Measurements from ENCODE around the gene LMLN.

DNA sequence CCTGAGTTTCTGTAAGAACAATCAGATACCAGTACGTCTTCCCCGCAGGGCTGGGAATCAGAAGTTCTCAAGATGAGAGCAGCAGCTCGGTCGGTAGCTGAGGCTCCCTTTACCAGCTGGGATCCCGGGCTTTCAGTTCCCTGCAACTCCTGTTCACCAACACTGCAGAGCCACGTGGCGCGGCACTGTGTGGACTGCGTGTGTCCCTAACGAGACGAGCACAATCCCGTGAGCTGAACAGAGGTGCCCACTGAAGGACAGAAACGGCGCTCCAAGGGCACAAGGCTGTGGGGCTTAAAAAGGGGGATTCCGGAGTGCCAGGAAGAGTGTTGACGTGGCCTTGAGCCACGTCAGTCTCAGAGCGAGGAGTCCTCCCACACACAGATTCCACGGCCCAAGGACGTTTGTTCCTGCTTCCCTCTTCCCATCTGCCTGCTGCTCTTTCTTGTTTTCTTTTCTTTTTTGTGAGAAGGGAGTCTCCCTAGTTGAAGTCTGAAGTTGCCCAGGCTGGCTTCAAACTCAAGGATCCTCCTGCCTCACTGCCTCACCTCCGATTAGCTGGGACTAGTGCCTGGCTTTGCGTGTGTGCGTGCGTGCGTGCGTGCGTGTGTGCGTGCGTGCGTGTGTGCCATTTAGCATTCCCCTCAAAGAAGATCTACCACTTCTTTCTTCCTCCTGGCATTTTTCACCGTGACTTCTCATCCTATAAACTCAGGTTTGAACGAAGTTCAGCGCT lies 47.1 kb upstream of the LMLN start:
- no peak for TF ChIP-seq POLR2A (IDR thresholded peaks at IDR 0.05; ENCODE audit: insufficient read depth in 1 of 2, low read depth in 2 of 2, low read length in 2 of 2)
- TF ChIP-seq GABPA (IDR thresholded peaks at IDR 0.05; ENCODE audit: low read depth, low read length): no peak
- no peak for TF ChIP-seq GABPA (CRISPR knock-in tag; IDR thresholded peaks at IDR 0.05; ENCODE audit: low read depth)
- TF ChIP-seq NFE2L1 (CRISPR knock-in tag; IDR thresholded peaks at IDR 0.05; ENCODE audit: borderline replicate concordance): no peak
- TF ChIP-seq ARID2 (CRISPR knock-in tag; IDR thresholded peaks at IDR 0.05; ENCODE audit: borderline replicate concordance): no peak
- no peak for TF ChIP-seq ZNF775 (CRISPR knock-in tag; IDR thresholded peaks at IDR 0.05; ENCODE audit: borderline replicate concordance)
- TF ChIP-seq FOSL1 (CRISPR knock-in tag; IDR thresholded peaks at IDR 0.05; ENCODE audit: borderline replicate concordance): no peak
- TF ChIP-seq POLR2AphosphoS5 (IDR thresholded peaks at IDR 0.05; ENCODE audit: low read depth, low read length): no peak
- TF ChIP-seq ZBTB7A (CRISPR knock-in tag; IDR thresholded peaks at IDR 0.05): no peak
- TF ChIP-seq HDAC2 (CRISPR knock-in tag; IDR thresholded peaks at IDR 0.05): no peak

All from HepG2 (cell line).